Cortex of kidney (tissue), 1 donor: Measurements from ENCODE around the gene ABCC1.

ENCODE experiments used
- DNase-seq: peaks from one replicate; lab custom pipeline; 2025; lab: John Stamatoyannopoulos, UW

ABCC1 gene

DNA sequence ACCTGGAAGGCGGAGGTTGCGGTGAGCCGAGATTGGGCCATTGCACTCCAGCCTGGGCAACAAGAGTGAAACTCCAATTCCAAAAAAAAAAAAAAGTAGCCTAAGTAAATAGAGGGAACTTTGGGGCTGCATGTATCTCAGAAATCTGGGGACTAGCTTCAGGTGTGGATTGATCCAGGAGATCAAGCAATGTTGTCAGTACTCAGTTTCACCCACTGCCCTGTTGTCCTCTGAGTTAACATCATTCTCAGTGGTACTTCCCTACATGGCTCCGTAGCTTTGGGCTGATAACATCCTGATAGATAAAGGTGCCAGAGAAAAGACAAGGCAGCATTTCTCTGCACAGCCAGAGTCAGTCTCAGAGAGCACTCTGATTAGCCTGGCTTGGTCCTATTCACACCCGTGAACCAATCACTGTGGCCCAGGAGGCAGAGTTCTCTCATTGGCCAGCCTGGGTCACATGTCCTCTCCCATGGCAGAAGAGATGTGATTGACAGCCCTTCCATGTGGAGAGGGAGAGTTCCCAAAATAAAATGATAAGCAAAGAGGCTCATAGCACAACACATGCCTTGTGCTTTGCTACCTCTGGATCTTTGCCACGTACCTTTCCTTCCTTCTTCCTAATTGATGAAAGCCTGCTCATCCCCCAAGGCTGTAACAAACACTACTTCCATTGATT lies 99.6 kb downstream of the ABCC1 start:
- no peak for DNase-seq

DNA sequence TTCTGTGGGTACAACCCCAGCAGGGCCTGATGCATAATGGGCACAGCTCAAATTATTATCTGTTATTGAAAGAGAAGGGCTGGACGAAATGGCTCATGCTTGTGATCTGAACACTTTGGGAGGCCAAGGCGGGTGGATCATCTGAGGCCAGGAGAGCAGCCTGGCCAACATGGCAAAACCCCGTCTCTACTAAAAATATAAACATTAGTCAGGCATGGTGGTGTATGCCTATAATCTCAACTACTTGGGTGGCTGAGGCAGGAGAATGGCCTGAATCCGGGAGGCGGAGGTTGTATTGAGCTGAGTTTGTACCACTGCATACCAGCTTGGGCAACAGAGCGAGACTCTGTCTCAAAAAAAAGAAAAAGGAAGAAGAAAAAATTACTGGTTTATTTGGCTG lies 100.7 kb downstream of the ABCC1 start:
- DNase-seq, result no peak

DNA sequence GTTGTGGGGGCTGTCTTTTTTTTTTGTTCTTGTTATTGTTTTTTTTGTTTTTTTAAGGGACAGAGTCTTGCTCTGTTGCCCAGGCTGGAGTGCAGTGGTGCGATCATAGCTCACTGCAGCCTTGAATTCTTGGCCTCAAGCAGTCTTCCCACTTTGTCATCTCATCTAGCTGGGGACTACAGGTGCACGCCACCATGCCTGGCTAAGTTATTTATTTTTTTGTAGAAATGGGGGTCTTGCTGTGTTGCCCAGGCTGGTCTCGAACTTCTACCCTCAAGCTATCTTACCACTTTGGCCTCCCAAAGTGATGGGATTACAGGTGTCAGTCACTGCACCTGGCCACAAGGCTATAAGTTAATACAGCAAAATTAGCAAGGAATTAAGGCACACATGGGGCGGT lies 101.7 kb downstream of the ABCC1 start:
- no peak for DNase-seq

DNA sequence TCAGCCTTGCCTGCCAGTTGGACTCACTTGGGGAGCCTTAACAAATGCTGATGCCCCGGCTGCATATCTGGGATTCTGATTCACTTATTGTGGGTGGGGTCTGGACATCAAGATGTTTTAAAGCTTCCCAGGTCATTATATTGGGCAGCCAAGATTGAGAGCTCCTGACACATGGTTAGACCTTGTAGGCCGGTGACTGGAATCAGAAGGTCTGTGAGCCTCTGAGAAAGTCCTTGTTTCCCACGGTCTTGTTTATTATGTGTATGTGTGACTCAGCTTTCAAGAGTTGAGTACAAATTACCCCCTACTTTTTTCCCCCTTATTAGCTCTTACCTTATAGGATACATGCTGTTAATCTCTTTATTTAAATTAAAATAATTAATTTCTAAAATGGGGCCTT lies 103.5 kb downstream of the ABCC1 start:
- no peak for DNase-seq

DNA sequence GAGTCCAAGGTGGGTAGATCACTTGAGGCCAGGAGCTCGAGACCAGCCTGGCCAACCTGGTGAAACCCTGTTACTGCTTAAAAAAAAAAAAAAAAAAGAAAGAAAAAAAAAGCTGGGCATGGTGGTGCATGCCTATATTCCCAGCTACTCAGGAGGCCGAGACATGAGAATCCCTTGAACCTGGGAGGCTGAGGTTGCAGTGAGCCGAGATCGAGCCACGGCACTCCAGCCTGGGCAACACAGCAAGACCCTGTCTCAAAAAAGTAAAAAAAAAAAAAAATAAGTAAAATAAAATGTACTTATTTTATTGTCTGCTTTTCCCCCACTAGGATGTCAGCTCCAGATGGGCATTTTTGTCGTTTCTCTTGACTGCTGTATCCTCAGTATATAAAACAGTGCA lies 107.7 kb downstream of the ABCC1 start:
- no peak for DNase-seq

- no peak for DNase-seq
These were observed 109.7 kb downstream of the ABCC1 start for GRCh38 chr16:16059160-16059559.

DNA sequence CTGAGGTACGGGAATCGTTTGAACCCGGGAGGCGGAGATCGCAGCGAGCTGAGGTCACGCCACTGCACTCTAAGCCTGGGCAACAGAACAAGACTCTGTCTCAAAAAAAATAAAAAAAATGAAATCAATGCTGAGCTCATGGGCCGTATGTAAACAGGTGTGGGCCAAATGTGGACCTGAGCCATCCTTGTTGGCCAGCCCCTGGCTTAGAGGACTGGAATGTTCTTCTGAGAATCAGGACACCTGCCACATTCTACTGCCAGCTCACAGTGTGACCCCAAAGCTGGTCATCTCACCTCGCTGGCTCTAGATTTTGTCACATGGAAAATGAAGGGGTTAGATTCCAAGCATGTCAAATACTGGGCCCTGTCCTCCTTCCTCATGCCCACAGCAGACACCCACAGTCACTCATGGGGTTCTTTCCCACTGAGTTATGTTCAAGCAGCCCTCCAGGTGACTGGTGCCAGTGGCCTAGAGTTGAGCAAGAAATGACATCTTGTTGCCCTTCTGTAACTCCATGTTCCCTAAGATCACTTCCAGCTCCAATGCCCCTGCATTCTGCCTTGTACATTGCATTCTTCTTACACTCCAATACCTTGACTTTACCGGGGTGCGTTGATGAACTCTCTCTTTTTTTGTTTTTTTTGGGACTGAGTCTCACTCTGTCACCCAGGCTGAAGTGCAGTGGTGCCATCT lies 110.6 kb downstream of the ABCC1 start:
- no peak for DNase-seq

DNA sequence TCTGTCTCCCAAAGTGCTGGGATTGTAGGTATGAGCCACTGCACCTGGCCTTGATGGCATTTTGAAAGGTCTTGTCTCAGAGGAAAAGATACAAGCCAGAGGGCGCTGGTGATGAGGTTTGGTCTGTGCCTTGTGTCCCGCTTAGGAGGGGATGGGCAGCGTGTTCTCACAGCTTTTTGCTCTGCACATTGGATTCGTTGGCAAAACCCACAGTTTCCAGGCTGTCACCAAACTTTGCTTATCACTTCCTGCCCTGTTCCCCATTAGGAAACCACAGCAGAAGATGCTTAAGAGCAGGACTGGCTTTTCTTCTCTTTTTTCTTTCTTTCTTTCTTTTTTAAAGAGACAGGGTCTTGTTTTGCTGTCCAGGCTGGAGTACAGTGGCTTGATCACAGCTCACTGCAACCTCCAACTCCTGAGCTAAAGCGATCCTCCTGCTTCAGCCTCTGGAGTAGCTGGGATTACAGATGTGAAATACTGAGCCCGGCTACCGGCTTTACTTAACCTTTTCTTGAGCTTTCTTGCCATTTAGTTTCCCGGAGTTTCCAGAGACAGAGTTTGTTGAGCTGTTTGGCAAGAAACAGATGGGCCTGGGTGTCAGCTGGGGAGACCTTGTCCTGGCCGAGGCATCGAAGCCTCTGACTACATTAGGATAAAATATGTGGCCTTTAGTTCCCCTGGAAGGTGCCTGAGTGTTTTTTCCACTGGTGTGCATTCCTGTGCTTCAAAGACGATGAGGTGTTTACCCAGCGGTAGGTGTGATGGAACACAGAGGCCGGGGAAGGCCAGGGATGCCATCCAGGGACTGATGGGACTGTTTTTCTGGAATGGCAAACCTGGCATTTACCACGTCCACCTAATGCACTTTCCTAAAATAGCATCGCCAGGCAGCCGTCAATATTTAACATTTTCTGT lies 112.9 kb downstream of the ABCC1 start:
- no peak for DNase-seq

GRCh38 chr16:16063683-16064082 lies 114.3 kb downstream of the ABCC1 start:
- no peak for DNase-seq

DNA sequence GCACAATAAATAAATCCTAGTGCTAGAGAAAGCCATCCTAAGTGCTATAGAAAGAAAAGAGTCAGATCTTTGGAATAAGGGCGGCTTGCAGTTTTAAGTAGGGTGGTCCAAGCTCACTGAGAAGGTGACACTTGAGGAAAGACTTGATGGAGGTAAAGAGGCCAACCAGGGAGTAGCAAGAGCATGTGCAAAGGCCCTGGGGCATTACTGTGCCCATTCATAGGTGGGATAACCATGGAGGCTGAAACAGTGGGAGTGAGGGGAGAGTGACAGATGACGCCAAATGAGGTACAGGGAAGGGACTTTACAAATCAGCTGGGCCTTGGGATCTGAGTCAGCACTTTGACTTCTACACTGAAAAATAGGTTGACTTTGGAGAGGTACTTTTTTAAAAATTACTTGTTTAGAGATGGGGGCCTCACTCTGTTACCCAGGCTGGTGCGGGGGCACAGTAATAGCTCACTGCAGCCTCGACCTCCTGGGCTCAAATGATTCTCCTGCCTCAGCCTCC lies 115.5 kb downstream of the ABCC1 start:
- no peak for DNase-seq

- DNase-seq, result no peak
These were observed 117.7 kb downstream of the ABCC1 start for GRCh38 chr16:16067127-16067526.

DNA sequence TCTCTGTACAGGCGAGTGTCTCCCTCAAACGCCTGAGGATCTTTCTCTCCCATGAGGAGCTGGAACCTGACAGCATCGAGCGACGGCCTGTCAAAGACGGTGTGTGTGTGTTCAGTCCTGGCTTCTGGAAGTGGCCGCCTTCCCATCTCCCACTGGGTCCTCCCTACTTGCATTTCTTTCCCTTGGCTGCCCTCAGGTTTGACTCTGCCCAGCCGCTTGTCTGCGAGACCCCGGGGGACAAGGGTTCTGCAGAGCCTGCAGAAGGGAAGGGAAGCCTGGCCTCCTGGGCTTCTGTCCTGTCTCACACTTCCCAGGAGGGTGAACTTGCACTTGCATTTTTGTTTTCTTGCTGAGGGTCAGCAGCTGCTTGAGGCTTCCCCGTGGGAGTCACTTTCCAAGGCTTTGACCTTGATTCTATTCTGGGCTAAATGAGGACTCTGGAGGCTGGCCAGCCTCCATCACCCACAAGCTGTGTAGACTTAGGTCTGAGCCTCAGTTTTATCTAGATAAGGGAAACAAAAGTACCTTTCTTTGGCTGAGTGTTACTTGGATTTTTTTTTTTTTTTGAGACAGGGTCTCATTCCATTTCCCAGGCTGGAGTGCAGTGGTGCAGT lies 122.3 kb downstream of the ABCC1 start:
- DNase-seq, result no peak

DNA sequence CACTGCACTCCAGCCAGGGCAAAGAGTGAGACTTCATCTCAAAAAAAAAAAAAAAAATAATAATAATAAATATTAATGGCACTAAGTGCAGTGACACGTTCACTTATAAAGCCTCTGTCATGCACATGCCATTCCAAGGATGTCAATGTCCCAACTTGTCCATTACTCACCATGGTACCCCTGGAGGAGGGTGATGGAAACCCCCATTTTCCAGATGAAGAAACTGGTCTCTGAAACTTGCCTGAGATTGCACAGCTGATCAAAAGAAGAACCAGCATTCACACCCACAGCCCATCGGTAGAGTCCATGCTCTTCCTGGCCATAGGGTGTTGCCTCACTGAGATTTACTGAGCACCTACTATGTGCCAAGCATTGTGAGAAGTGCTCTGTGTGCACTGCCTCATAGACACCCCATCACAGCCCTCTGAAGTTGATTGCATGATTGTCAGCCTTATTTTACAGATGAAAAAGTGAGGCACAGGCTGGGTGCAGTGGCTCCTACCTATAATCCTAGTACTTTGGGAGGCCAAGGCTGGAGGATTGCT lies 123.7 kb downstream of the ABCC1 start:
- DNase-seq, result no peak

DNA sequence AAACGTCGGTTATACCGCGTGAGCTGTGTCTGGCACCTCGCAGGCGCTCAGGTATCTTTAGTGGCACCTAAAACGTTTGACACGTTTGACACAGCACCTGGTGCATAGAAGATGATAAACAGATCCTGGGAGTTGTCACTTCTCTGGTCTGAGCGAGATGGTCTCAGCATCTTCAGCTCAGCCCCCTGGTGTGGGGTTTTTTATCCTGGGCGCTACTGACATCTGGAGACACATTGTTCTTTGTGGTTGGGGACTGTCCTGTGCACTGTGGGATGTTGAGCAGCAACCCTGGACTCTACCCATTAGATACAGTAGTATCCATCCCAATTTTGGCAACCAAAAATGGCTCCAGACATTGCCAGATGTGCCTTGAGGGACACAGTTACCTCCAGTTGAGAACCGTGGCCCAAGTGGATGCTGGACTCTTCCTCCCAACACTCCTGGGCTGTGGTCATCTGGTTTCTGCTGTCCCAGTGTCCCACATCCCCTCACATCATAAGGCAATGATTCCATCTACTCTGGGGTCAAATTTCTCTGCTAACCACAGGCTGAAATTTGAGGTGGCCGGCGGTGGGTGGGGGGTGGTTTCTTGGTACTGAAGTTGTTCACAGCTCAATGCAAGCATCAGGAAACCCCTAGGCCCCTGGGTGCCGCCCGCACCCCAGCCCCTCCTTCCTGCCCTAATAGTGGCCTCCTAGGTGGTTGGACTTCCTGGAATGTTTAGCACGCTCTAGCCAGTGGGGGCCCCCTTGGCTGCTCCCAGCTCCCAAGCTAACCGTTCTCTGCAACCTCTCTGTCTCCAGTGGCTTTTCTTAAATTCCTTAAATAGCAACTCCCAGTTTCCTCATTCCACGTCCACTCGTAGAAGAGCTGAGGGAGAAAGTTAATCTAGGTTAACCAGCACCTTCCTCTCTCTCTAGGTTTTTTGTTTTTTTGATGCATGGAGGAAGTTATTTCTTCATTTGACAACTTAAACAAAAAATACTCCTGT lies 124.8 kb downstream of the ABCC1 start:
- DNase-seq, result no peak

- no peak for DNase-seq
These were observed 126.3 kb downstream of the ABCC1 start for GRCh38 chr16:16075488-16076422.

DNA sequence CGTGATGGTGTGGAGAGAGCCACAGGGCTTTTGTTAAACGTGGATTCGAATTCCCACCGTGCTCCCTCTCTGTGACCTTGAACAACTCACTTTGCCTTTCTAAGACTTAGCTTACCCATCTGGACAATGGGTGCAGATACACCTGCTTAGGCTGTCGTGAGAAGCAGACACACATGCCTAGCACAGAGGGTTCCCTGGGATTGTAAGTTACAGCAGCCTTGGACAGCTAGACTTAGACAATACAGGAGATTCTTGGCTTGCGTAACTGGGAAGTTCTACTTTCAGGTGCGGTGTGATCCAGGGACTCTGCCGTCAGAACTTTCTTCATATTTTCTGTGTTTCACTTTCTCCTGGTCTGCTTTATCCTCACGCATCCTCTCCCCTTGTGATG lies 127.0 kb downstream of the ABCC1 start:
- DNase-seq, result no peak

DNA sequence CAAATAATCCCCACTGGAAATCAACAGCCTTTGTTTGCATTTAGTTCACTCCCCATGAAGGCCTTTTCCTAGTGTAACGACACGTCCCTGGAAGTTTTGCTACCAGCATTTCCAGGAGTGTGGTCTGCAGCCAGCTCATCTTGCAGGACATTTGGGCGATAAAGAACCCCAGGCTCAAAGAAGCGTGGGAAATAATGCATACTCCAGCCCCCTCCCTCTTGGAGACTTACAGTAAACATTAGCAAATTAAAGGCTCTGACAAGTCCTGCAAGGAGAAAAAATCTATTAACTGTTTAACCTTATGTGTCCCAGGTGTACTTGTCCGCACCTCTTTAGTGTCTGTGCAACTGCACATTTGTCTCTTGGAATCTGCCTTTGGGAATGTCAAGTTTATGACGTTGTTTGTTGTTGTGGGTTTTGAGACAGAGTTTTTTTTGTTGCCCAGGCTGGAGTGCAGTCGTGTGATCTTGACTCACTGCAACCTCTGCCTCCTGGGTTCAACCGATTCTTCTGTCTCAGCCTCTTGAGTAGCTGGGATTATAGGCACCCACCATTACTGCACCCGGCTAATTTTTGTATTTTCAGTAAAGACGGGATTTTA lies 131.1 kb downstream of the ABCC1 start:
- no peak for DNase-seq

GRCh38 chr16:16081141-16081540 lies 131.7 kb downstream of the ABCC1 start:
- DNase-seq, result no peak

DNA sequence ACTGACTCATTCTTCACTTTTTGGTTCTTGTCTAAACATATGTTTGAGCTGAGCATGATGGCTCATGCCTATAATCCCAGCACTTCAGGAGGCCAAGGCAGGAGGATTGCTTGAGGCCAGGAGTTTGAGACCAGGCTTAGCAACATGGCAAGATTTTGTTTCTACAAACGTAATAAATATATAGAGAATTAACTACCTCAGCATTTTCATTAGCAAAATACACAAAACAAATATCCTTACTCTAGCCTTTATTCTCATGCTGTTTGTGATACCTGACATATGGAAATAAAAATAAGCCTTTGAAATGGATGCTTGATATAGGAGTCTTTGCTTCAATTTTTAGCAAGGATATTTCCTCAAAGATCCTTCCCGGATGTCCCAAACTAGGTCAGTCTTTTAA lies 132.8 kb downstream of the ABCC1 start:
- DNase-seq, result no peak
